Upper lobe of right lung (tissue), 1 donor: ENCODE results near the gene MFAP3. TPM values are rescaled to one million over a fixed set of nuclear protein-coding genes. Genes with fewer than 3 reads are reported as not detected.

Experiments
- ATAC-seq: fragments of 200-7000 bp; cut with Tn5 transposase; one replicate; pipeline ENCODE4 v1.9.1; 2020; ENCODE audit warnings: mild to moderate bottlenecking, moderate library complexity
- DNase-seq: peaks from one replicate; pipeline ENCODE4 v3.0.0-alpha.2; 2020
- H3K27ac ChIP-seq: fragments of 200-600 bp; one replicate; pipeline ENCODE4 v1.8.0; 2022
- H3K27me3 ChIP-seq: fragments of 200-600 bp; one replicate; pipeline ENCODE4 v1.8.0; 2022; ENCODE audit warnings: mild to moderate bottlenecking
- H3K36me3 ChIP-seq: fragments of 200-600 bp; one replicate; pipeline ENCODE4 v1.8.0; 2022
- H3K4me1 ChIP-seq: fragments of 200-600 bp; one replicate; pipeline ENCODE4 v1.8.0; 2022
- H3K4me3 ChIP-seq: fragments of 200-600 bp; one replicate; pipeline ENCODE4 v1.8.0; 2022; ENCODE audit warnings: mild to moderate bottlenecking
- H3K9me3 ChIP-seq: fragments of 200-600 bp; one replicate; pipeline ENCODE4 v1.8.0; 2022
- CTCF ChIP-seq: fragments of 200-600 bp; IDR thresholded peaks from one replicate; pipeline ENCODE4 v1.8.0; 2022; ENCODE audit warnings: antibody characterized with exemption
- intact Hi-C: fragments of 100-400 bp; cut with DNase I; formaldehyde crosslinking; loops from one replicate; pipeline ENCODE4 v1.11.0; 2022
- total RNA-seq: library from RNA; stranded (reverse); fragmentation: NEBNext Ultra II Directional; extraction: Animal tissue kit (Norgen Biotek cat#: 25700); gene quantifications from one replicate; pipeline ENCODE4 v1.2.1, GENCODE V29; 2021
- donor health status: DM: no; HTN: yes; CAD: no; lungs with severe emphysema.

The MFAP3 gene
- total RNA-seq, 1 donor from 2014 or later: 32.8 TPM

- intact Hi-C loops: no loop called here
- Histone ChIP-seq H3K4me3 (no peak overlapping the region), H3K4me1 (no peaks in the 10 kb centered on the region), H3K27me3 (no peaks in the 10 kb centered on the region), H3K9me3 (no peaks in the 10 kb centered on the region), H3K36me3 (peaks cover 66% of the 10 kb centered on the region), H3K27ac (no peak overlapping the region)
- no peak for DNase-seq
- TF ChIP-seq CTCF: no peak
- no peak for ATAC-seq
These were observed 12.8 kb upstream of the MFAP3 start for GRCh38 chr5:154025951-154026350.

GRCh38 chr5:154031937-154032489, 6.8 kb upstream of the MFAP3 start:
- no peak overlapping the region for H3K27ac ChIP-seq
- ATAC-seq (no peak), DNase-seq (no peak)
- H3K9me3 ChIP-seq: no peaks in the 10 kb centered on the region
- no peak overlapping the region for H3K4me3 ChIP-seq
- peaks cover 50% of the 10 kb centered on the region for H3K36me3 ChIP-seq
- intact Hi-C loops: no loop called here
- peaks cover 2% of the 10 kb centered on the region for H3K4me1 ChIP-seq
- no peaks in the 10 kb centered on the region for H3K27me3 ChIP-seq
- TF ChIP-seq CTCF: no peak

GRCh38 chr5:154034944-154035343, 3.8 kb upstream of the MFAP3 start:
- intact Hi-C loops: no loop called here
- ATAC-seq (no peak), DNase-seq (no peak)
- no peaks in the 10 kb centered on the region for H3K9me3 ChIP-seq
- H3K4me3 ChIP-seq: no peak overlapping the region
- peaks cover 16% of the 10 kb centered on the region for H3K4me1 ChIP-seq
- H3K27ac ChIP-seq: no peak overlapping the region
- H3K36me3 ChIP-seq: peaks cover 20% of the 10 kb centered on the region
- no peaks in the 10 kb centered on the region for H3K27me3 ChIP-seq
- no peak for TF ChIP-seq CTCF

- H3K27me3 ChIP-seq: no peaks in the 10 kb centered on the region
- TF ChIP-seq CTCF: no peak
- intact Hi-C loops: no loop called here
- peak; percentile 64 for DNase-seq
- H3K4me1 ChIP-seq: peaks cover 34% of the 10 kb centered on the region
- no peaks in the 10 kb centered on the region for H3K9me3 ChIP-seq
- H3K4me3 ChIP-seq: peak overlapping the region; percentile 88
- peaks cover 3% of the 10 kb centered on the region for H3K36me3 ChIP-seq
- H3K27ac ChIP-seq: peak overlapping the region; percentile 87
- ATAC-seq: peak; percentile 53
These were observed 483 bp upstream of the MFAP3 start for GRCh38 chr5:154038261-154038706.

- ATAC-seq (no peak), DNase-seq (no peak)
- Histone ChIP-seq H3K27ac (peak overlapping the region; percentile 87), H3K4me3 (peak overlapping the region; percentile 88), H3K4me1 (peaks cover 44% of the 10 kb centered on the region), H3K36me3 (no peaks in the 10 kb centered on the region), H3K9me3 (no peaks in the 10 kb centered on the region), H3K27me3 (no peaks in the 10 kb centered on the region)
- intact Hi-C loops: no loop called here
- no peak for TF ChIP-seq CTCF
These were observed 677 bp downstream of the MFAP3 start for GRCh38 chr5:154039458-154039829.

- H3K27me3 ChIP-seq: no peaks in the 10 kb centered on the region
- ATAC-seq: no peak
- H3K27ac ChIP-seq: no peak overlapping the region
- H3K4me1 ChIP-seq: peaks cover 36% of the 10 kb centered on the region
- DNase-seq: no peak
- H3K9me3 ChIP-seq: no peaks in the 10 kb centered on the region
- no peak for TF ChIP-seq CTCF
- no peak overlapping the region for H3K4me3 ChIP-seq
- no peaks in the 10 kb centered on the region for H3K36me3 ChIP-seq
- intact Hi-C loops: no loop called here
These were observed 4.0 kb downstream of the MFAP3 start for GRCh38 chr5:154042766-154043165.
